HG02938 (cell line): ENCODE results near the gene UCP3.

Experiments used
- ATAC-seq: cut with Tn5 transposase; IDR thresholded peaks from one replicate; pipeline ENCODE4 v1.9.1; 2021; ENCODE audit warnings: mild to moderate bottlenecking, moderate library complexity; ENCODE audit not compliant: unreplicated experiment

Gene UCP3

GRCh38 chr11:73978576-73979086 lies 30.3 kb downstream of the UCP3 start:
- no peak for ATAC-seq

GRCh38 chr11:73977856-73978519 lies 30.9 kb downstream of the UCP3 start:
- no peak for ATAC-seq

- ATAC-seq: no peak
These were observed 32.3 kb downstream of the UCP3 start for GRCh38 chr11:73976451-73977151.

DNA sequence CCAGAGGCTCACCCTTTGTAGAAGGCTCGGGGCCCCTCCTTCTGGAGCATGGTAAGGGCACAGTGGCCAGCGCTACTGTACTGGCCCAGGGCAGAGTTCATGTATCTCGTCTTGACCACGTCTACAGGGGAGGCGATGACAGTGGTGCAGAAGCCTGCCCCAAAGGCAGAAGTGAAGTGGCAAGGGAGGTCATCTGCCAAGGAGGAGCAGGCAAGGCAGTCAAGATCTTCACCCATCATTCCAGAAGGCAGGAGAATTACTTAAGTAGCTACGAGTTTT lies 33.5 kb downstream of the UCP3 start:
- no peak for ATAC-seq

- no peak for ATAC-seq
These were observed 34.0 kb downstream of the UCP3 start for GRCh38 chr11:73974604-73975478.

- ATAC-seq: no peak
These were observed 36.0 kb downstream of the UCP3 start for GRCh38 chr11:73972620-73973449.

DNA sequence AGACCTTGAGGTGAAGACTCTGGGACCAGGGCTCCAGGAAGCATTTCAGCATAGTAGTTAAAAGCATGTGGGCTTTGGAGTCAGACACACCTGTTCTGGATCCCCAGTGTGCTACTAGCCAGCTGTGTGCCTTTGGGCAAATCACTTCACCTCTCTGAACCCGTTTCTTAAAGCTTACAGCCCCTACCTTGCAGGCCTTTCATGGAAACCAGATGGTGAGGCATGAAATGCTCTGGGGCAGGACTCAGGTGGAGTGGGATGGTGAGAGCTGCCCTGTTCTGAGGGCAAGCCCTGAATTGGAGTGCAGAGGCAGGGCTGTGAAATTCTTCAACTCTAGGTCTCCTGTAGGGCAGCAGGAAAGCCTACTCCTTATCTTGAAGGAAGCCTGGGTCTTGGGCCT lies 36.7 kb downstream of the UCP3 start:
- no peak for ATAC-seq

DNA sequence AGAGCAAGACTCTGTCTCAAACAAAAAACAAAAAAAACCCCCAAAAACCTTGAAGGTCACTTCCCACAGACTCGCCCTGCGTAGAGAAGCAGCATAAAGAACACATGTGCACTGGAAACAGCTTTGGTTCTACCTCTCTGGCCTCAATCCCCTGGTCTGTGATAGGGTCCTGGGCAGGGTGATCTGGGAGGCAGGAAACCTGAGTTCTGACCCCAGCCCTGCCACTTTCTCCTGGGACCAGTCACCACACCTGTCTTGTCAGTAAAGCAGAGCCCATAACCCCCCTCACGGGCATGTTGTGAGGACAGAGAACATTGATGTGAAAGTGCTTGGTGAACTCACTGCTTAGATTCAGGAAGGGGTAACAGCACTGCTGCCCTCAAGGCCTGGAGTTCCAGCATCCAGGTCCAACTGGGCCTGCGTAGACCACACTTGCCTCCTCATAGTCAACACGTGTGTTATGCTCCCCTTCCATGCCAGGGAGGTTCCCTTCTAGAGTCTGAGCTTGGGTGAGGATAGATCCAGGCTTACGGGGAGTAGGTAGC lies 37.6 kb downstream of the UCP3 start:
- ATAC-seq: no peak

GRCh38 chr11:73969991-73970800 lies 38.7 kb downstream of the UCP3 start:
- no peak for ATAC-seq

GRCh38 chr11:73969091-73969490 lies 39.8 kb downstream of the UCP3 start:
- no peak for ATAC-seq

- ATAC-seq: no peak
These were observed 40.4 kb downstream of the UCP3 start for GRCh38 chr11:73968356-73968966.

GRCh38 chr11:73965764-73966121 lies 43.1 kb downstream of the UCP3 start:
- ATAC-seq: no peak

- ATAC-seq: no peak
These were observed 43.7 kb downstream of the UCP3 start for GRCh38 chr11:73965076-73965763.

- no peak for ATAC-seq
These were observed 45.0 kb downstream of the UCP3 start for GRCh38 chr11:73963861-73964260.

DNA sequence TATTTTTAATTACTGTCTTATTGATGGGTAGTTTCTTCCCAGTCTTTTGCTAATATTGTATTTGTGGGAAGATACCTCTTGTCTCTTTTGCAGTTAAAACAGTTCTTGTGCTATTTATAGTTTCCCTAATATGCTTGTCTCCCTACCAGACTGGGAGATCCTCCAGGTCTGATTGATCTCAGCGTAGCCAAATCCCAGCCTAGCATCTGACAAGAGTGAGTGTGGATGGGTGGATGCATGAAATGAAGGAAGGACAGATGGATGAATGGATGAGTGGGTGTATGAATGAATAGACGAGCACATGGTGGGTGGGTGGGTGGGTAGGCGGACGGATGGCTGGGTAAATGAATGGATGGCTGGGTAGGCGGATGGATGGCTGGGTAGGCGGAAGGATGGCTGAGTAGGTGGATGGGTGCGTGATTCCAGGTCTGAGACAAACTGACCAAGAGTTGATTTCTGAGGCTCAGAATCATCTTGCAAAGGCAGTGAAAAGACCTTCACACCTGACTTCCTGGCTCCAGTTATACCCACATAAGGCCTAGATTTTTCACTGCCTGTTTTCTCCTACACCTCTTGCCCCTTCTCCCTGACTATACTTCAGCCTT lies 46.7 kb downstream of the UCP3 start:
- ATAC-seq: no peak

DNA sequence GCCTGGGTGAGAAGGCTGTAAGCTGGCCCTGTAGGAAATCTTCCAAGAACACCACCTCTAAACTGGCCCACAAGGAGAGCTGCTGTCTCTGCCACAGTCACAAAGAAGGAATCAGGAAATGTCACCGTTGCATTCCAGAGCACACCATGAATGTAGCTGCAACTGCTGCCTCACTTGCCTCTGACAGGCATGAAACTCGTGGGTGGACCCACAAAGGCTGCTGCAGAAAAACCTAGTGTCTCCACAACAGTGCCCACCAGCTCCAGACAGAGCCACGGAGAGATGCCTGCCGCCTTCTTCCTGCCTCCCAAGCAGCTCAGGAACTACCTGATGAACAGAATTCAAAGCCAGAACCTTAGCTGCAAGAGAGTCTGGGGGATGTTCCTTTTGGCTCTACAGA lies 47.6 kb downstream of the UCP3 start:
- ATAC-seq: no peak

- no peak for ATAC-seq
These were observed 50.3 kb downstream of the UCP3 start for GRCh38 chr11:73958521-73959141.
